HG02870 (cell line): ENCODE data around the gene CIDEC.
"Not testable (repeated sequence)": the region's sequence is repeated elsewhere in the genome, so short reads cannot be mapped to it uniquely, and the experiment has no call there.

ENCODE experiments used
- ATAC-seq: cut with Tn5 transposase; IDR thresholded peaks from one replicate; pipeline ENCODE4 v1.9.1; 2021; ENCODE audit warnings: mild to moderate bottlenecking, moderate library complexity; ENCODE audit not compliant: unreplicated experiment

The CIDEC gene

GRCh38 chr3:9851383-9851782, 28.7 kb downstream of the CIDEC start:
- not testable (repeated sequence) for ATAC-seq

- not testable (repeated sequence) for ATAC-seq
Measured at GRCh38 chr3:9848860-9849259, 31.2 kb downstream of the CIDEC start.

- ATAC-seq, result not testable (repeated sequence)
Measured at GRCh38 chr3:9847870-9848269, 32.2 kb downstream of the CIDEC start.

GRCh38 chr3:9846931-9847488, 33.0 kb downstream of the CIDEC start:
- no peak for ATAC-seq

GRCh38 chr3:9846231-9846630, 33.8 kb downstream of the CIDEC start:
- ATAC-seq, result no peak

GRCh38 chr3:9843715-9844438, 36.2 kb downstream of the CIDEC start, which contains the start of gene RPUSD3:
RPUSD3 (minus strand) TSS chr3:9844008; CDS start chr3:9843990, 18 bp downstream.
- ATAC-seq, result peak; percentile 97

- ATAC-seq, result no peak
Measured at GRCh38 chr3:9841015-9841414, 39.0 kb downstream of the CIDEC start.

- no peak for ATAC-seq
Measured at GRCh38 chr3:9838856-9839255, 41.2 kb downstream of the CIDEC start.

- no peak for ATAC-seq
Measured at GRCh38 chr3:9837701-9838582, 42.1 kb downstream of the CIDEC start.

- ATAC-seq, result no peak
Measured at GRCh38 chr3:9834520-9835380, 45.3 kb downstream of the CIDEC start.

- no peak for ATAC-seq
Measured at GRCh38 chr3:9833078-9833477, 47.0 kb downstream of the CIDEC start.

- no peak for ATAC-seq
Measured at GRCh38 chr3:9831253-9831652, 48.8 kb downstream of the CIDEC start.

- no peak for ATAC-seq
Measured at GRCh38 chr3:9828801-9829755, 51.0 kb downstream of the CIDEC start.

GRCh38 chr3:9826815-9827573, 53.1 kb downstream of the CIDEC start:
- no peak for ATAC-seq

GRCh38 chr3:9825451-9826040, 54.5 kb downstream of the CIDEC start:
- ATAC-seq, result no peak

- ATAC-seq, result no peak
Measured at GRCh38 chr3:9820946-9821345, 59.1 kb downstream of the CIDEC start.

GRCh38 chr3:9820543-9820942, 59.5 kb downstream of the CIDEC start:
- ATAC-seq, result no peak

- no peak for ATAC-seq
Measured at GRCh38 chr3:9818666-9819335, 61.3 kb downstream of the CIDEC start.
